C4-2B (cell line): ENCODE results near the gene ZDBF2.
"Not testable (repeated sequence)": the region's sequence is repeated elsewhere in the genome, so short reads cannot be mapped to it uniquely, and the experiment has no call there.

Source experiments
- ZFX ChIP-seq: fragments of 450-650 bp; IDR thresholded peaks from 2 replicates; pipeline ENCODE4 v1.6.1; 2017
- TF ChIP-seq, protein P1 (sequence below): fragments of 450-650 bp; conservative IDR thresholded peaks from 2 replicates; pipeline ENCODE4 v1.5.1; 2017; ENCODE audit warnings: mild to moderate bottlenecking

DNA sequence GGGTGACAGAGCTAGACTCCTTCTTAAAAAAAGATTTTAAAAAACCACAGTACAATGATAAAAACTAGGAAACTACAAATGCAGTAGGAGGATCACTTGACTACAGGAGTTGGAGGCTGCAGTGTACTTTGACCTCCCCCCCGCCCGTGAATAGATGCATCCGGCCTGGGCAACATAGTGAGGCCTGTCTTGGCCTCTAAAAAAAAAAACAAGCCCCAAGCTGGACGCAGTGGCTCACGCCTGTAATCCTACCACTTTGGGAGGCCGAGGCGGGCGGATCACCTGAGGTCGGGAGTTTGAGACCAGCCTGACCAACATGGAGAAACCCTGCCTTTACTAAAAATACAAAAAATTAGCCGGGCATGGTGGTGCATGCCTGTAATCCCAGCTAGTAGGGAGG is 25.1 kb downstream of the ZDBF2 start:
- TF ChIP-seq, protein P1, sequence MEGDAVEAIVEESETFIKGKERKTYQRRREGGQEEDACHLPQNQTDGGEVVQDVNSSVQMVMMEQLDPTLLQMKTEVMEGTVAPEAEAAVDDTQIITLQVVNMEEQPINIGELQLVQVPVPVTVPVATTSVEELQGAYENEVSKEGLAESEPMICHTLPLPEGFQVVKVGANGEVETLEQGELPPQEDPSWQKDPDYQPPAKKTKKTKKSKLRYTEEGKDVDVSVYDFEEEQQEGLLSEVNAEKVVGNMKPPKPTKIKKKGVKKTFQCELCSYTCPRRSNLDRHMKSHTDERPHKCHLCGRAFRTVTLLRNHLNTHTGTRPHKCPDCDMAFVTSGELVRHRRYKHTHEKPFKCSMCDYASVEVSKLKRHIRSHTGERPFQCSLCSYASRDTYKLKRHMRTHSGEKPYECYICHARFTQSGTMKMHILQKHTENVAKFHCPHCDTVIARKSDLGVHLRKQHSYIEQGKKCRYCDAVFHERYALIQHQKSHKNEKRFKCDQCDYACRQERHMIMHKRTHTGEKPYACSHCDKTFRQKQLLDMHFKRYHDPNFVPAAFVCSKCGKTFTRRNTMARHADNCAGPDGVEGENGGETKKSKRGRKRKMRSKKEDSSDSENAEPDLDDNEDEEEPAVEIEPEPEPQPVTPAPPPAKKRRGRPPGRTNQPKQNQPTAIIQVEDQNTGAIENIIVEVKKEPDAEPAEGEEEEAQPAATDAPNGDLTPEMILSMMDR, result not testable (repeated sequence)
- TF ChIP-seq ZFX, result not testable (repeated sequence)
